Measurements from ENCODE around the gene SLC35A2. TPM values are rescaled to one million over a fixed set of nuclear protein-coding genes. Genes with fewer than 3 reads are reported as not detected.
A peak's percentile ranks its signal among the peaks of the same experiment; 100 is the strongest.

SLC35A2 gene
- total RNA-seq, 1 experiment from 2014 or later, result 18.0 TPM

DNA sequence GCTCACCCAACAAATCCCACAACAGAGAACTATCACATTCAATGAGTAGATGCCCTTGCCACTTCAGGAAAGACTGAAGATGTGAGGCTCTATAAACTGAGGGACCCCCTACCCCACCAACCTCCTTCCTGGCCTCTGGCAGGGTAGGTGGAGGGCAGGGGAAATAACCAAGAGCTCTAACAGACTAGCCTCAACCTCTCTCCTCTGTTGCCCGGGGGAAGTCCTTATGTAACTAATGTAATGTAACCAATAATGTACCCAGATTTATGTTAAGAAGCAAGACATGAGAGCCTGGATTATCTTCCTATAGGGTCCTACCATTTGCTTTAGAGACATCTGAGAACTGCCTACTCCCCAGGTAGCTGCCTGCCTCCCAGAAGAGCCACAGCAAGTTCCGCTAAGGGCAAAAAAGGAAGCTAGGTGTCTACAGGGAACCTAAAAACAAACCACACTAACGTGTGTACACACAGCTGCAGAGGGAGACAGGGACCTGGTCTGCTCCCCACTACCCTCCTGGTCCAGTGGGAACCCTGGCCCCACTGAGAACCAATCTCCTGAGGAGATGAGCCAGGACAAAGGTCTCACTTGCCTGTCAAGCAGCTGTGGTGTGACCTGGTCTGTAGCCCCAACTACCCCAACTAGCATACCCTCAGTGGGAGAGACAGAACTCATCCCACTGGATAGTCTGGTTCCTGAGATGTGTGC is 28.2 kb upstream of the SLC35A2 start:
- no peaks in the 10 kb centered on the region for H3K9me3 Mint-ChIP-seq
- H3K27me3 Mint-ChIP-seq (ENCODE audit: low read depth), result no peaks in the 10 kb centered on the region
- DNase-seq (ENCODE audit: low spot score) (no peak), ATAC-seq (no peak)
- CTCF ChIA-PET, result interaction anchor here (1.4 kb wide), 1 partner anchor 48 kb away, joined by 4 read pairs; no protein-coding TSS in a partner anchor
- H3K4me3 Mint-ChIP-seq, result no peak overlapping the region
- POLR2A ChIA-PET, result no interaction called here
- TF ChIP-seq, protein P1, sequence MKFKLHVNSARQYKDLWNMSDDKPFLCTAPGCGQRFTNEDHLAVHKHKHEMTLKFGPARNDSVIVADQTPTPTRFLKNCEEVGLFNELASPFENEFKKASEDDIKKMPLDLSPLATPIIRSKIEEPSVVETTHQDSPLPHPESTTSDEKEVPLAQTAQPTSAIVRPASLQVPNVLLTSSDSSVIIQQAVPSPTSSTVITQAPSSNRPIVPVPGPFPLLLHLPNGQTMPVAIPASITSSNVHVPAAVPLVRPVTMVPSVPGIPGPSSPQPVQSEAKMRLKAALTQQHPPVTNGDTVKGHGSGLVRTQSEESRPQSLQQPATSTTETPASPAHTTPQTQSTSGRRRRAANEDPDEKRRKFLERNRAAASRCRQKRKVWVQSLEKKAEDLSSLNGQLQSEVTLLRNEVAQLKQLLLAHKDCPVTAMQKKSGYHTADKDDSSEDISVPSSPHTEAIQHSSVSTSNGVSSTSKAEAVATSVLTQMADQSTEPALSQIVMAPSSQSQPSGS (CRISPR knock-in tag; IDR thresholded peaks at IDR 0.05; ENCODE audit: borderline replicate concordance, low read depth), result no peak
- TF ChIP-seq GABPB1 (CRISPR knock-in tag; IDR thresholded peaks at IDR 0.05) (no peak), EMX1 (CRISPR knock-in tag; IDR thresholded peaks at IDR 0.05) (no peak), ZNF121 (CRISPR knock-in tag; IDR thresholded peaks at IDR 0.05) (no peak), TCF7 (CRISPR knock-in tag; IDR thresholded peaks at IDR 0.05; ENCODE audit: low read depth) (no peak), NR3C1 (CRISPR knock-in tag; conservative IDR thresholded peaks at IDR 0.05; ENCODE audit: low read depth) (no peak), MXD4 (CRISPR knock-in tag; IDR thresholded peaks at IDR 0.05; ENCODE audit: borderline replicate concordance) (no peak), ZNF263 (CRISPR knock-in tag; IDR thresholded peaks at IDR 0.05; ENCODE audit: low read depth) (no peak)
- TF ChIP-seq, protein P2, sequence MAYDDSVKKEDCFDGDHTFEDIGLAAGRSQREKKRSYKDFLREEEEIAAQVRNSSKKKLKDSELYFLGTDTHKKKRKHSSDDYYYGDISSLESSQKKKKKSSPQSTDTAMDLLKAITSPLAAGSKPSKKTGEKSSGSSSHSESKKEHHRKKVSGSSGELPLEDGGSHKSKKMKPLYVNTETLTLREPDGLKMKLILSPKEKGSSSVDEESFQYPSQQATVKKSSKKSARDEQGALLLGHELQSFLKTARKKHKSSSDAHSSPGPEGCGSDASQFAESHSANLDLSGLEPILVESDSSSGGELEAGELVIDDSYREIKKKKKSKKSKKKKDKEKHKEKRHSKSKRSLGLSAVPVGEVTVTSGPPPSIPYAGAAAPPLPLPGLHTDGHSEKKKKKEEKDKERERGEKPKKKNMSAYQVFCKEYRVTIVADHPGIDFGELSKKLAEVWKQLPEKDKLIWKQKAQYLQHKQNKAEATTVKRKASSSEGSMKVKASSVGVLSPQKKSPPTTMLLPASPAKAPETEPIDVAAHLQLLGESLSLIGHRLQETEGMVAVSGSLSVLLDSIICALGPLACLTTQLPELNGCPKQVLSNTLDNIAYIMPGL (CRISPR knock-in tag; IDR thresholded peaks at IDR 0.05), result no peak
- TF ChIP-seq, protein P3, sequence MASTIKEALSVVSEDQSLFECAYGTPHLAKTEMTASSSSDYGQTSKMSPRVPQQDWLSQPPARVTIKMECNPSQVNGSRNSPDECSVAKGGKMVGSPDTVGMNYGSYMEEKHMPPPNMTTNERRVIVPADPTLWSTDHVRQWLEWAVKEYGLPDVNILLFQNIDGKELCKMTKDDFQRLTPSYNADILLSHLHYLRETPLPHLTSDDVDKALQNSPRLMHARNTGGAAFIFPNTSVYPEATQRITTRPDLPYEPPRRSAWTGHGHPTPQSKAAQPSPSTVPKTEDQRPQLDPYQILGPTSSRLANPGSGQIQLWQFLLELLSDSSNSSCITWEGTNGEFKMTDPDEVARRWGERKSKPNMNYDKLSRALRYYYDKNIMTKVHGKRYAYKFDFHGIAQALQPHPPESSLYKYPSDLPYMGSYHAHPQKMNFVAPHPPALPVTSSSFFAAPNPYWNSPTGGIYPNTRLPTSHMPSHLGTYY (CRISPR knock-in tag; IDR thresholded peaks at IDR 0.05), result no peak
- peak overlapping the region; percentile 89 for H3K27ac Mint-ChIP-seq
- H3K36me3 Mint-ChIP-seq, result peaks cover 21% of the 10 kb centered on the region
- peaks cover 42% of the 10 kb centered on the region for H3K4me1 Mint-ChIP-seq

DNA sequence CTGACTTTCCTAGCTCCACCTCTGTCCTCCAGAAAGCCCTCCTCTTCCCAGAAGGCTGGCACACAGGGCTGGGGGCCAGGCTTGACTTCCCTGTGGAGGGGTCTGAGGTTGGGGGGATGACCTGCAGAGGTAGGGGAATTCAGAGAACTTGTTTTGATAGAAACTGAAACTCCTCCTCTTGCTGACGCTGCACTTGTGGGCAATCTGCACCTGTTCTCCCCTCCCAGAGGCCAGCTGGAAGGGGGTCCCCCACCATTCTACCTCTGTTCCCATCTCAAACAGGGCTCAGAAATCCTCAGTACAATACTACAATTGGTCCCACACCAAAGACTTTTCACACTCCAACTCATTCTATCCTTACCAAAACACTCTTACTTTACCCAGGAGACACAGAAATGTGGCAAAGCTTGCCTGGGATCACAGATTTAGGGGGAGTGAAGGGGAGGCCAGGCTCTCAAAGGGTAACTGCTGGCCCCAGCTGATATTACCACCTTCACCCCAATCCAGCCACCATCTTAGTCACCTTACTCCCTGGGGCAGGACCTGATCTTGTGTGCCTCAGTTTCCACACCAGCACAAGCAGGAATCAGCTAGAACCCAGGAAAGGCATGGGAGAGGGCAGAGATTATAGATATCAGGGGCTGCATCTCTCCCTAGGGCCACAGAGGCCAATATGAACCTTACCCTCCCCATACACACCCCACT is 27.4 kb upstream of the SLC35A2 start:
- H3K9me3 Mint-ChIP-seq, result no peaks in the 10 kb centered on the region
- H3K4me3 Mint-ChIP-seq, result no peak overlapping the region
- peak overlapping the region; percentile 89 for H3K27ac Mint-ChIP-seq
- peaks cover 28% of the 10 kb centered on the region for H3K36me3 Mint-ChIP-seq
- no peak for ATAC-seq
- TF ChIP-seq ZNF416 (CRISPR knock-in tag; IDR thresholded peaks at IDR 0.05) (no peak), SOX15 (CRISPR knock-in tag; IDR thresholded peaks at IDR 0.05) (no peak), FOXP1 (CRISPR knock-in tag; IDR thresholded peaks at IDR 0.05; ENCODE audit: borderline replicate concordance) (no peak), ETV6 (CRISPR knock-in tag; IDR thresholded peaks at IDR 0.05) (no peak), TP53 (CRISPR knock-in tag; IDR thresholded peaks at IDR 0.05) (no peak), ZNF671 (CRISPR knock-in tag; IDR thresholded peaks at IDR 0.05) (no peak), MYBL2 (CRISPR knock-in tag; IDR thresholded peaks at IDR 0.05) (no peak), JAZF1 (CRISPR knock-in tag; IDR thresholded peaks at IDR 0.05) (no peak), NFE2L1 (CRISPR knock-in tag; IDR thresholded peaks at IDR 0.05) (no peak)
- TF ChIP-seq, protein P4, sequence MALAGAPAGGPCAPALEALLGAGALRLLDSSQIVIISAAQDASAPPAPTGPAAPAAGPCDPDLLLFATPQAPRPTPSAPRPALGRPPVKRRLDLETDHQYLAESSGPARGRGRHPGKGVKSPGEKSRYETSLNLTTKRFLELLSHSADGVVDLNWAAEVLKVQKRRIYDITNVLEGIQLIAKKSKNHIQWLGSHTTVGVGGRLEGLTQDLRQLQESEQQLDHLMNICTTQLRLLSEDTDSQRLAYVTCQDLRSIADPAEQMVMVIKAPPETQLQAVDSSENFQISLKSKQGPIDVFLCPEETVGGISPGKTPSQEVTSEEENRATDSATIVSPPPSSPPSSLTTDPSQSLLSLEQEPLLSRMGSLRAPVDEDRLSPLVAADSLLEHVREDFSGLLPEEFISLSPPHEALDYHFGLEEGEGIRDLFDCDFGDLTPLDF (CRISPR knock-in tag; IDR thresholded peaks at IDR 0.05), result no peak
- TF ChIP-seq, protein P5, sequence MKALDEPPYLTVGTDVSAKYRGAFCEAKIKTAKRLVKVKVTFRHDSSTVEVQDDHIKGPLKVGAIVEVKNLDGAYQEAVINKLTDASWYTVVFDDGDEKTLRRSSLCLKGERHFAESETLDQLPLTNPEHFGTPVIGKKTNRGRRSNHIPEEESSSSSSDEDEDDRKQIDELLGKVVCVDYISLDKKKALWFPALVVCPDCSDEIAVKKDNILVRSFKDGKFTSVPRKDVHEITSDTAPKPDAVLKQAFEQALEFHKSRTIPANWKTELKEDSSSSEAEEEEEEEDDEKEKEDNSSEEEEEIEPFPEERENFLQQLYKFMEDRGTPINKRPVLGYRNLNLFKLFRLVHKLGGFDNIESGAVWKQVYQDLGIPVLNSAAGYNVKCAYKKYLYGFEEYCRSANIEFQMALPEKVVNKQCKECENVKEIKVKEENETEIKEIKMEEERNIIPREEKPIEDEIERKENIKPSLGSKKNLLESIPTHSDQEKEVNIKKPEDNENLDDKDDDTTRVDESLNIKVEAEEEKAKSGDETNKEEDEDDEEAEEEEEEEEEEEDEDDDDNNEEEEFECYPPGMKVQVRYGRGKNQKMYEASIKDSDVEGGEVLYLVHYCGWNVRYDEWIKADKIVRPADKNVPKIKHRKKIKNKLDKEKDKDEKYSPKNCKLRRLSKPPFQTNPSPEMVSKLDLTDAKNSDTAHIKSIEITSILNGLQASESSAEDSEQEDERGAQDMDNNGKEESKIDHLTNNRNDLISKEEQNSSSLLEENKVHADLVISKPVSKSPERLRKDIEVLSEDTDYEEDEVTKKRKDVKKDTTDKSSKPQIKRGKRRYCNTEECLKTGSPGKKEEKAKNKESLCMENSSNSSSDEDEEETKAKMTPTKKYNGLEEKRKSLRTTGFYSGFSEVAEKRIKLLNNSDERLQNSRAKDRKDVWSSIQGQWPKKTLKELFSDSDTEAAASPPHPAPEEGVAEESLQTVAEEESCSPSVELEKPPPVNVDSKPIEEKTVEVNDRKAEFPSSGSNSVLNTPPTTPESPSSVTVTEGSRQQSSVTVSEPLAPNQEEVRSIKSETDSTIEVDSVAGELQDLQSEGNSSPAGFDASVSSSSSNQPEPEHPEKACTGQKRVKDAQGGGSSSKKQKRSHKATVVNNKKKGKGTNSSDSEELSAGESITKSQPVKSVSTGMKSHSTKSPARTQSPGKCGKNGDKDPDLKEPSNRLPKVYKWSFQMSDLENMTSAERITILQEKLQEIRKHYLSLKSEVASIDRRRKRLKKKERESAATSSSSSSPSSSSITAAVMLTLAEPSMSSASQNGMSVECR (CRISPR knock-in tag; IDR thresholded peaks at IDR 0.05; ENCODE audit: borderline replicate concordance), result no peak
- TF ChIP-seq, protein P6, sequence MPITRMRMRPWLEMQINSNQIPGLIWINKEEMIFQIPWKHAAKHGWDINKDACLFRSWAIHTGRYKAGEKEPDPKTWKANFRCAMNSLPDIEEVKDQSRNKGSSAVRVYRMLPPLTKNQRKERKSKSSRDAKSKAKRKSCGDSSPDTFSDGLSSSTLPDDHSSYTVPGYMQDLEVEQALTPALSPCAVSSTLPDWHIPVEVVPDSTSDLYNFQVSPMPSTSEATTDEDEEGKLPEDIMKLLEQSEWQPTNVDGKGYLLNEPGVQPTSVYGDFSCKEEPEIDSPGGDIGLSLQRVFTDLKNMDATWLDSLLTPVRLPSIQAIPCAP (CRISPR knock-in tag; IDR thresholded peaks at IDR 0.05), result no peak
- CTCF ChIA-PET, result interaction anchor here (1.4 to 2.6 kb wide), 2 partner anchors 11 to 47 kb away, joined by 4 to 21 read pairs; no protein-coding TSS in a partner anchor
- peaks cover 42% of the 10 kb centered on the region for H3K4me1 Mint-ChIP-seq
- POLR2A ChIA-PET, result interaction anchor here (0.8 to 1.0 kb wide), 2 partner anchors 27 to 112 kb away, joined by 3 to 4 read pairs; no protein-coding TSS in a partner anchor
- no peak for DNase-seq (ENCODE audit: low spot score)
- H3K27me3 Mint-ChIP-seq (ENCODE audit: low read depth), result no peaks in the 10 kb centered on the region
